Measurements from ENCODE around the gene SERPINA3.
"Not testable (repeated sequence)": the region's sequence is repeated elsewhere in the genome, so short reads cannot be mapped to it uniquely, and the experiment has no call there.

SERPINA3 gene

DNA sequence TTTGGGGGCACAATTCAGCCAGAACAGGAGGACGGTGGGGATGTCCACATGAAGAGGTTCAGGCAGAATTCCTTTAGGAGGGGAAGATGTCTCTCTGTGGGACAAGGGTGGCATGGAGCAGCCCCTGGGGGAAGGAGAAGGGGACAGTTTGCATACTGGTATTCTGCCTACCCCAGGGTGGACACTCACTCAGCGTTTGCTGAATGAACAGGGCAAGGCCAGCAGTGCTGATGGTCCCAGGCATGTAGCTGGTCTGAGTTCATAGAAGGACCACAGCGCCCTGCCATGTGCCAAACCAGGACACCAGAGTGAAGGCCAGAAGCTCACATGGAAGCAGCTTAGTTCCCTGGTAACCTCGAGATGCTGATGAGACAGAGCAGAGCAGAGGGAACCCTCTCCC is 25.6 kb upstream of the SERPINA3 start:
- DNase-seq, result no peak

DNA sequence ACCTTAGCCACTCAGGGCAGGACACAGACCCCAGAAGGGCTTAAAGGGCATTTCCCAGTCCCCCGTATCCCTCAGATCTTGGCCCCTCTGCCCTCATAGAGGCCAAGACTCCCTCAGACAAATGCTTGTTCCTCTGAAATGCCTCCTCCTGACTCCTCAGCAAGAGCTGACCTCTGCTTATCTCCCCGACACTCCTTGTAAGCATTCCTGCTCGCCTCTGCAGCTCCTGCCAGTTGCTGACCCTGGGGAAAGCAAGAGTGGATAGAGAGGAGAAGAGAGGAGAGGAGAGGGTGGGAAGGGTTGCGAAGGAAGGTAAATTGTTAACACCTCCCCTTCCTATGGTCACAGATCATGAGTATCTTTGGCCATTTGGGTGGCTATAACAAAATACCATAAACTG is 23.9 kb upstream of the SERPINA3 start:
- DNase-seq, result no peak

DNA sequence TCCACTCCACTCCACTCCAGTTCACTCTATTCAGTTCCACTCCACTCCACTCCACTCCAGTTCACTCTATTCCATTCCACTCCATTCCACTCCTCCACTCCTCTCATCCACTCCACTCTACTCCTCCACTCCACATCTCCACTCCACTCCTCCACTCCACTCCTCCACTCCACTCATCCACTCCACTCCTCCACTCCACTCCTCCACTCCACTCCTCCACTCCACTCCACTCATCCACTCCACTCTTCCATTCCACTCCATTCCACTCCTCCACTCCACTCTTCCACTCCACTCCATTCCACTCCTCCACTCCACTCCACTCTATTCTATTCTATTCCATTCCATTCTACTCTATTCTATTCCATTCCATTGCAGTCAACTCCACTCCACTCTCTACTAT is 21.1 kb upstream of the SERPINA3 start:
- DNase-seq, result no peak

DNA sequence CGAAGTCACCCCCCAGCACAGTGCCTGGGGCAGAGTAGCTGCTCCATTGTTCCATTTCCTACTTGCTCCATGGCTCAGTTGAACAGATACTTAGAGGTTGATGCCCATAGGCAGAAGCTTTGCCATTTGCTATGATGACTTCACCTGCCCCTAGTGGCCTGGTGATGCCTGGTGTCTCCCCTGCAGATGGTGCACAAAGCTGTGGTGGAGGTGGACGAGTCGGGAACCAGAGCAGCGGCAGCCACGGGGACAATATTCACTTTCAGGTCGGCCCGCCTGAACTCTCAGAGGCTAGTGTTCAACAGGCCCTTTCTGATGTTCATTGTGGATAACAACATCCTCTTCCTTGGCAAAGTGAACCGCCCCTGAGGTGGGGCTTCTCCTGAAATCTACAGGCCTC is 20.3 kb upstream of the SERPINA3 start:
- DNase-seq, result no peak

DNA sequence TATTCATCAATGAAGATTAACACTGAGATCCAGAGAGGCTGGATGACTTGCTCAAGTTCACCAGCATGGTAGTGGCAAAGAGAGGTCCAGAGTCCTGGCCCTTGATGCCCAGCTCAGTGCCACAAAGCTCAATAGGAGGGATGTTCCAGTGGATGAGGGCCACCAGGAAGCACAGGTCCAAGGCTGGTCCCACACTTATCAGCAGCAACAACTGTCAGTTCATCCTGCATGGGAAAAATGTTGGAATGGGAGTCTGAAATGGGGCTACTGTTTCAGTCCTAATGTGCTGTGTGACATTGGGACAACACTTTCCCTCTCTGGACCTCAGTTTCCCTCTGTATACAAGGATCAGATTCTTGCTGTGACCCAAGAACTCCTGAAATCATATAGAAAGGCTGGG is 19.7 kb upstream of the SERPINA3 start:
- DNase-seq, result no peak

DNA sequence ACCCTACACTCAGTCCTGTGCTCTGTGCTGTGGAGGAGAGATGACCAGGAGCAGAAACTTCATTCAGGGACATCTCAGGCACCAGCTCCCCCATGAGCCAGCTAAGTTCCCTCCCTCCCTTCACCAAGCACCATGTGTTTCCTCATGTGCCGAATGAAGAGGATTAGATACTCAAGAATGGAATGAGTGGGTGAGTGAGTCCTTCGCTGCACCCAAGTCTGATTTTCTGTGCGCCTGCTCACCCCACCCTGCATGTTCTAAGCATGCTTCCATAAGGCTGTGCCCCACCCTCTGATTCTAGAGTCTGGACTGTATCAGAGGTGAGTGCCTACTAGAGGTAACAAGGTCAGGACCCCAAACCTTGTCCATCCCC is 18.8 kb upstream of the SERPINA3 start:
- DNase-seq, result no peak

DNA sequence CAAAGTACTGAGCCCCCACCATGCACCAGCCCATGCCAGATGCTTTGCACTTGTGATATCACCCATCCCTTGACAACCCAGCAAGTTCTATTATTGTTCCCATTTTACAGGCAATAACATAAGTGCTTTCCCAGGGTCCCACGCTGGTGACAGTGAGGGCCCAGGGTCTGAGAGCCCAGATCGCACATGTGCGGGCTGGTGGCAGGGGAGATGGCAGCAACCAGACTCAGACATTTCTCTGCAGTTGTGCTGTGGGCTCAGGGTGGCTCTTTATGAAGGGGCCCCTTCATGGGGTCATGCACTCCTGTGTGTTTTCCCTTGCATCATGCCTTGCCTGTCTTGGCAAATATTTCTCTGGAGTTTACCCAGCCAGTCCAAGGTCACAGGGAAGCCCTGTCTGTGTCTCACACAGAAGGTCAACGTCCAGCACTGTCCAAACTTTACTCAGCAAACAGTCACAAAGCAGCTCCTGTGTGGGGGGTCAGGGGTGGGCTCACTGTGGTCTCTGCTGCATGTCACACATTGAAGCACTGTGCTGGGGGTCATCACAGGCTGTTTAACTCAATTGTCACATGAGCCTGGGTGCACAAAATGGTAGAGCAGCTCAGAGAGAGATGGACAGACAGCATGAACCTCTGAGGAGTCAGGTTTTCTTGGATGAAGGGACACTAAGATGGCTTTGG is 18.3 kb upstream of the SERPINA3 start:
- no peak for DNase-seq

DNA sequence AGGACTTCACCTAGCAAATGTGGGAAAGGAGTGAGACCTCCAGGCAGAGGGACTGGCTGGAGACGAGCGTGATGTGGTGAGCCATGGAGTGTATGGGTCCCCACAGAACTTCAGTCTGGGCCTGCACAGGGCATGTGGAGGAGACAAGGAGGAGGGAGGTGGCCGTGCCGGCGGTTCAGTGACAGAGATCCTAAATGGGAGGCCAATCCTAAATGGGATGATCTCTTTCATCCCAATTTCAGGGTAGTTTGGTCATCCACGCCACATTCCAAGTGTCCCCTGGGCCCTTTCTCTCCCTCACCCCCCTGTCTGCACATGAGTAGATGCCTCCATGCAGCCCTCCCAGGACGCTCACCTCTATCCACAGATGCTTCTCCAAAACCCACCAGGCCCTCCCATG is 17.8 kb upstream of the SERPINA3 start:
- DNase-seq, result no peak

DNA sequence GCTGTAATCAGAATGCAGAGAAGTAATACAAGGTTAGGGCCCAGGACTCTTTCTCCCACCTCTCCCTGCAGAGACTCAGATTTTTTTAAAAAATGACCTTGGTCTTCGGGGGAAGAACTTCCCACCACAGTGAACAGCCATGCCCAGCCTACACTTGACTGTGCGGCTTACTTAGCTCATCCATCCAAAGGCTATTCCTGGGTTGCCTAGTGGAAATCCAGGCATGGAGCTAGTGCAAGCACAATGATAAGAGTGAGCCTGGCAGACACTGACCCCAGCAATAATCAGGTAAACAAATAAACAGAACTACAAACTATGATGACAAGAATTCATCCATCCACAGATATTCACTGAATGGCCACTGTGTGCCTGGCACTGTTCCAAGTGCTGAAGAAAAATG is 16.3 kb upstream of the SERPINA3 start:
- DNase-seq, result no peak

DNA sequence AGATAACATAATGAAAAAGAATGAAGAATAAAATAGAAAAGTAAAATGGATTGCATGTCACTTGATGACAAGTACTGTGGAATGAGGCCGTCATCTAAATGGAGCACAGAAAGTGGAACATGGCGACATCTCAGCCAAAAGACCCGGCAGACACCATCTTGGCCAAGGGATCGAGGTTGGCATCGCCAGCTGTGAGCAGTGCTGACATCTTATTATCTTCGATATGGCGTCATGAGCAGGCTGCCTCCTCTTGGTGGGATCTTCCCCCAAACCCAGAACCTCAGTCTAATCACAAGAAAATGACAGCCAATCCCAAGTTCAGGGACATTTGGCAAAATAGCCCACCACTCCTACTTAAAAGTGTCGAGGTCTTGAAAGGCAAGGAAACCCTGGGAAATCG is 15.8 kb upstream of the SERPINA3 start:
- DNase-seq, result no peak

DNA sequence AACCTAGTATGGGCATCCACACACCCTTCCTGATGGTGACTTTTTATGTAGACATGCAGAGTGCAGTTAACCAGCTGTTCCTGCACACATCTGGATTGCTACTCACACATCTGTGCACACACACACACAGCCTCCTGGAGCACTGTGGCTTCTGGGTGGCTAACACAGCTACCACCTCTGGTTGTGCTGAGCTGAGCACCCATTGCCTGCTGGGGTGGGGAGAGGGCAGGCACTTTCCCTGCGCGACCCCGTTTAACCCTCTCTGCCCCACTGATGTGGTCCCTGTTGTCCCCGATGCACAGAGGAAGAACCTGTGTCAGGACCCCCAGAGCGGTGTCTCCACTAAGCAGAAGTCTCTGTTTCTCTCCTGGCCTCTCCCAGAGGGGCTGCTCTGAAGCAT is 14.4 kb upstream of the SERPINA3 start:
- DNase-seq, result no peak

DNA sequence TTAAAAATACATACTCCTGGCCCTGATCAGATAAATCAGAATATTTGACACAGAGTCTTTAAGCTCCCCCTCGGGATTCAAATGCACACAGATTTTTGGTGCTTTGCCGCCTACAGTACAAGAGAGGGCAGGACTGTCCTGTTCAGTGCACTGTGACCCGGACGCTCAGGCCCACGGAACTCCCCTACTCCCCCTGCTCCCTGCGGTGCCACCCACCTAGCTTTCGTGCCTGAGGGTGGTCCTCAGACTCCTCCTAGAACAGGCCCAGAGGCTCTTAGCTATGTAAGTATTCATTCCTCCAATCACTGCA is 13.7 kb upstream of the SERPINA3 start:
- DNase-seq, result no peak

DNA sequence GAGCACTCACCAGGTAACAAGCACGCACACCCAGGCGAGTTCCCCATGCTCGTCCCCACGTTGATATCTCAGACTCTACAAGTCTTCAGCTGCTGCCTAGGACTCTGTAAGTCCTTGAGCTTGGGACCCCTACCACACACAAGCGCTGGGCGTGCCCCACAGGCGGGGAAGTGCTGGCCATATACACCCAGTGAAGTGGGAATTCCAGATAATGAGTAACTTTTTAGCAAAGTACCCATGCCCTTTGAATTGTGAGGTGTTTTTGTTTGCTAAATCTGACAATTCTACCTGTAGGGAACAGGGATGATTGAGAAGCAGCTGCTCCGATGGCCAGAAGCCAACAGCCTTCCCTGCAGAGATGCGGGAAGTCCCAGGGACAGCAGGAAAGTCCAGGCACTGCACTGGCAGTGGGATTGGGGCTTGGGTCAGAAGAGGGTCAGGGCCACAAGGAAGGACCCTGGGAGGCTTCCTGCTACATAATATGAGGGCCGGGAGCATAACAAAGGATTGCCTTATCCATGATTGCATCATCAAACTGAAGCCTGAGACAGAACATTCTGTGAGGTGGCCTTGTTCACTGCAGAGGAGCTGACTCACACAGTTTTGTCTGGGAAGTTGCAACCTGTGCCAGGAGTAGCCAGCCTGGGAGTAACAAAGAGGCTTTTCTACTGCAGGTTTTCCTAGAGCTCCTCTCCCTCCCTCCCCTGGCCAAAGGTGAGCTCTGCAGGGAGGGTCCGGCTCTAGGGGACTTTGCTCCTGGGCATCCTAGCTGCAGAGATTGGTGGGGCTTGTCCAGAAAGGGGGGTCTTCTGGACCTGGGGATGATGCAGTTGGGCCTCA is 13.2 kb upstream of the SERPINA3 start:
- DNase-seq, result no peak

DNA sequence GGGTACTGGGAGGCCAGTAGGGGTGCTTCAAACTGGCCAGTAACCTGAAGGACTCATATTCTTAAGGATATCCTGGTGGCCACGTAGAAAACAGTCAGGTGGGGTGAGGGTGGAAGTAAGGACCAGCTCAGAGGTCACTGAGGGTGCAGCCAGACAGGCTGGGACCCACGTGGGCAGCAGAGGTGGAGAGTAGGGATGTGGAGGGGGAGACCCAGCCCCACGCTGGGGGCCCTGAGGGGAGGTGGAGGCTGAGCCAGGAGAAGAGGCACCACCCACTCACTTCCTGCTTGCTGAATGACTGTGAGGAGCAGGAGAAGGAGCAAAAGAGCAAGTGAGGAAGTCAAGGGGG is 12.6 kb upstream of the SERPINA3 start:
- DNase-seq, result no peak

DNA sequence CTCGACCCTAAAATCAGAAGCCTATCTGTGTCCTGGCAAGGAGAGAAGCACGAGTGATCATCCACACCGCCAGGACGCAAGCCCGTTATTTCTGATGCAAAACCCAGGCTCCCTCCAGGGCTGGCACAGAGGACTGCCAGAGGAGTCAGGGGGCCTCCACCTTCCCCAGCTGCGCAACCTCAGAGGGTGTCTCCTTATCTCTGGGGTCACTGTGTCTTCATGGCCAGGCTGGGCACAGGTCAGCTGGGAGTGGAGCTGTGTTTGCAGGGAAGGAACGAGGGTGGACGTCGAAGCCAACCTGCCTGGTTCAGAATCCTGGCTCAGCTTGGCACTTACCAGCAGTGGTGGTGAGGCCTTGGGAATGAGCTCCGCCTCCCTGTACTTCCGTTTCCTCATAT is 12.0 kb upstream of the SERPINA3 start:
- DNase-seq, result no peak

DNA sequence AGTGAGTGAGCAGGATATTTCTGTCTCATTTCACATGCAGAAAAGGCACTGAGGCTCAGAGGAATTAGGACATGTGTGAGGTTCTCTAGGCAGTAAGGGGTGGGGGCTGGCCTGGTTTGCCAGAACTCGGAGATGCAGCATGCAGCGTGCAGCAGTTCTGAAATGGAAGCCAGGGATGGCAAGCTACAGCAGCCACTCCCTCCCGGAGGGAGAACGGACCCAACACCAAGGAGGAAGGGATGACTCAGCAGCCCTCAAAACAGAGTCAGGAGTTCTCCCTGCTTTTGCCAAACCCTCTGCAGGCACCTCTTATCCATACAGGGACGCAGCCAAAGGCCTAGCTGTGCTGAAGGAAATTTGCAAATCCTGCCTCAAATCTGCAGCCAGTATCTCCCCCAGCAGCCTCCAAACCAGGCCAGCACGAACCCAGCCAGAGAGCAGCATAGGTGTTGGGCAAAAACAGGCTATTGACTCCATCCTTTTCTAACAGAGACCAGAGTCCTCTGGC is 10.3 kb upstream of the SERPINA3 start:
- DNase-seq, result no peak

DNA sequence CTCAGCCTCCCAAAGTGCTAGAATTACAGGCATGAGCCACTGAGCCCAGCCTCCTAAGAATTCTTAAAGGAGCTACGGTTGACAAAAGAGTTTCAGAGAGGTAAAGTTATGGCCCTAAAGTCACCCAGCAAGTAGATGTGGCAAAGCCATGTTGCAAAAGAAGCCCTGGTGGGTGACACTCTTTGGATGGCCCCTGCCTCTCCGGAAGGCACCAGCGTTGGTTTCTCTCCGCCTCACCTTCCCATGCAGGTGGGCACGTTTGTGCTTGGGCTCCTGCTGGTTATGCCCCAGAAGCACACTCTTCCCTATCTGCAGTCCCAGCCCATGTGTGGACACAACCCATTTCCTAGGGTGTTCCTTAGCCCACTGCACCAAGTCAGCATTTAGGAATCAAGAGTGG is 9.5 kb upstream of the SERPINA3 start:
- no peak for DNase-seq

DNA sequence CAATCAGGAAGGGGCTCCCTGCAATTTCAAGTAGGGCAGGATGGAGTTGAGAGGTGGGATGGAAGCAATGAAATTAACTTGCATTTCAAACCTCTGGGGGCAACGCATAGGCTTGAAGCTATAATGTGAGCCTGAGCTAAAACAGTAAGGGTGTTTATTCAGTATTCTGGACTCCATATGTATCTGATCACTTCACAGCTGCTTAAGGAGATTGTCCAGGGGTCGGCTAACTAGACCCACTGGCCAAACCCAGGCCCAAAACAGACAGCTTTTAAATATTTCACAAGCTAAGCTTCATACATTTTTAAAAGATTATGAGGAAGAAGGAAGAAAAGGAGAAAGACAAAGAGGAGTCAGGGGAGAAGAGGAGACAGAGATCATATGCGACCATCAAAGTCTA is 6.8 kb upstream of the SERPINA3 start:
- no peak for DNase-seq

DNA sequence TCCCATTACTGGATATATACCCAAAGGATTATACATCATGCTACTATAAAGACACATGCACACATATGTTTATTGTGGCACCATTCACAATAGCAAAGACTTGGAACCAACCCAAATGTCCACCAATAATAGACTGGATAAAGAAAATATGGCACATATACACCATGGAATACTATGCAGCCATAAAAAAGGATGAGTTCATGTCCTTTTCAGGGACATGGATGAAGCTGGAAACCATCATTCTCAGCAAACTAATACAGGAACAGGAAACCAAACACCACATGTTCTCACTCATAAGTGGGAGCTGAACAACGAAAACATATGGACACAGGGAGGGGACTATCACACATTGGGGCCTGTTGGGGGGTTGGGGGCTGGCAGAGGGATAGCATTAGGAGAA is 3.2 kb upstream of the SERPINA3 start:
- not testable (repeated sequence) for DNase-seq

DNA sequence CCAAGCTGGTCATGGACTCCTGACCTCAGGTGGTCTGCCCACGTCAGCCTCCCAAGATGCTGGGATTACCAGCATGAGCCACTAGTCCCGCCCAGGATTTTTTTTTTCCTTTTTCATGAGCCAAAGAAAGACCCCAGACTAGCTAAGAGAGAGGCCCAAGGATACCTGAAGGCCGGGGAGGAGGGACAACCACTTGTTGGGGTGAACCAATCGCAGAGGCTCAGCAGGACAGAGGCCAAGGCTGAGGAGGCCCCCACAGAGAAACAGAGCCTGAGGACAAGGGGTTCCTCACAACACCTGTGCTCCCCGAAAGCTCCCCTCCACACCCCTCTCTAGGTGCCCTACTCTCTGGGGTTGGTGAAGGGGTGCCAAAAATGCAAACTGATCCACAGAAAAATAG is 1.0 kb upstream of the SERPINA3 start:
- no peak for DNase-seq

DNA sequence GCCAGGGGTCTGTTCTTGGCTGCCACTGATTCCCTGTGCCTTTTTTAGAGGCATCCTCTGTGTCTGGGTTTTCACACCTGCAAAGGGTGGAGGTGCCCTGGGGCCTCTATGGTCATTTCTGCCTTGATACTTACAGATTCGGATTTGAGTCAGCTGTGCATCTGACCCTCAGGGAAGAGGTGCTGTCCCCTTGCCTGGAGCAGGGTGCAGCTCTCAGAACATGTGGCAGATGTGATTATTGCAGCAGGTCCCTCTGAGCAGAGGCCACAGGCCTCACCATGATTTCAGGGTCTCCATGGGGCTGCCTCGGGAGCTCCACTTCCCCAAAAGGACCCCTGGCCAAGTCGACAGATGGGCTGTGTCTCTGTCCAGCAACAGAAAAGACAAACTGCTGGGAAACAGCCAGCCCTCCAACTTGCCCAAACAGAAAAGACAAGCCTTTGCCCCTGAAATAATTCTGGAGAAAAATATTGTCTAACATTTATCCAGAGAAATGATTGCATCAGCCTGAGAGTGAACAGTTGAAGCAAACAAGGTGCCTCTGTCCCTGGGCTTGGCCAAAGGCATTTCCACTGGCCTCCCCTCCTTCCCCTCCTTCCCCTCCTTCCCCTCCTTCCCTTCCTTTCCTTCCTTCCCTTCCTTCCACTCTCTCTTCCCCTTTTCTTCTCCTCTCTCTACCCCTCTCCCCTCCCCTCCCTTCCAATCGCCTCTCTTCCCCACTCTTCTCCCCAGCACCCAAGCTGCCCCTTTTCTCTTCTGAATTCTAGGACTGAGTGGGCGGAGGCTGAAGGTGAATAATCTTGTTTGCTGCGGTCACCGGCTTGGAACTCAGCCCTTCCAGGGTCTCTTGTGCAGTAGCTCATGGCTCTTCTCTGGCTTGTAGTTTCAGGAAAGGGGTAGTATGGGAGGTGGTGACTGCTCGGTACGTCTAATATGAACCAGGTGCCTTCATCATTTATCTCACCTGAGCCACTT is 676 bp downstream of the SERPINA3 start:
- DNase-seq, result no peak

DNA sequence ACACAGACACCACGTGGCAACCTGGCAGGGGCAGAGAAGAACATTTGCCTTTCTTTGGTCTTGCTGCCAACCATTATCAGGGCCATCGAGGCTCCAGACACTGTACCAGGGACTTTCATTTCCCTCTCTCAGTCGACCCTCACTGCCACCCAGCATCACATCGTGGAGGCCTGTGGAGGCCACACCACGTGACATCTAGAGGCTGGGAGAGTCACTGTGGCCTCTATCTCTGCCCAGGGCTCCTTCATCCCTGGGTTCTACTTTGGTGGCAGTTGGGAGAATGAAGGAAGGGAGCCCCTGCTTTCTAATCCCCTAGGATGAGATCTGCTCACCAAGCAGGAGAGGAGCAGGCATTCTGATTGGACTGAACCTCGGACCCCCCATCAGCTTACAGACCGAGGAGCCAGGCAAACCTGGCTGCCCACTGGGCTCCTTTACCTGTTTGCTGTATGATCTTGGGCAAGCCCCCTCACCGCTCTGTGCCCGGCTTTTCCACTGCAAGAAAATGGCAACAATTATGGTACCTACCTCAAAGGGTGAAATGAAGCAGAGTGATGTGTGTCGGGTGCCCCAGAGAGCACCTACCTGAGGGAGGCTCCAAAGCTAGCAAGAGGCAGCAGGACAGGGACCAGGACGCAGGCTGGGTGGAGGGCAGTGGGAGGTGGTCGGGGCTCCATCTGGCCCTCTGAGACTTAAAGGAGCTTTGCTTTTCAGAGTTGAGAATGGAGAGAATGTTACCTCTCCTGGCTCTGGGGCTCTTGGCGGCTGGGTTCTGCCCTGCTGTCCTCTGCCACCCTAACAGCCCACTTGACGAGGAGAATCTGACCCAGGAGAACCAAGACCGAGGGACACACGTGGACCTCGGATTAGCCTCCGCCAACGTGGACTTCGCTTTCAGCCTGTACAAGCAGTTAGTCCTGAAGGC is 1.8 kb downstream of the SERPINA3 start:
- DNase-seq, result no peak

DNA sequence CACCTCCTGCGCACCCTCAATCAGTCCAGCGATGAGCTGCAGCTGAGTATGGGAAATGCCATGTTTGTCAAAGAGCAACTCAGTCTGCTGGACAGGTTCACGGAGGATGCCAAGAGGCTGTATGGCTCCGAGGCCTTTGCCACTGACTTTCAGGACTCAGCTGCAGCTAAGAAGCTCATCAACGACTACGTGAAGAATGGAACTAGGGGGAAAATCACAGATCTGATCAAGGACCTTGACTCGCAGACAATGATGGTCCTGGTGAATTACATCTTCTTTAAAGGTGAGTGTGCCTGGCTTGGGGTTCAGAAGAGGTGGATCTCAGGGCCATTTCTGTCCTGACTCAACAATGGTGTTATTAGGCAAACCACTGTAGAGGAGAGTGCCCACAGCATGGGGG is 2.6 kb downstream of the SERPINA3 start:
- no peak for DNase-seq
